ENCODE measurements around the gene AOC1. TPM values are rescaled to one million over a fixed set of nuclear protein-coding genes. Genes with fewer than 3 reads are reported as not detected.
A peak's percentile ranks its signal among the peaks of the same experiment; 100 is the strongest.

Gene AOC1
- total and polyA plus RNA-seq, 3 experiments from 2014 or later = not detected

GRCh38 chr7:150857276-150858055 lies 5.1 kb downstream of the AOC1 start:
- Mint-ChIP-seq H3K27me3 (peaks cover 8 to 35% of the 10 kb centered on the region in 2 donors), H3K4me1 (no peaks in the 10 kb centered on the region), H3K4me3 (no peak overlapping the region), H3K9me3 (no peaks in the 10 kb centered on the region), H3K36me3 (peaks cover 0 to 4% (median 0%) of the 10 kb centered on the region in 3 donors), H3K27ac (no peak overlapping the region)
- Histone ChIP-seq H3K27me3 (ENCODE audit: insufficient read depth, low read length, poor library complexity, severe bottlenecking) (peaks cover under 1% of the 10 kb centered on the region), H3K9me3 (ENCODE audit: low read length) (no peaks in the 10 kb centered on the region), H3K27ac (ENCODE audit: low read depth, low read length) (no peak overlapping the region), H3K4me3 (ENCODE audit: low read length) (no peak overlapping the region), H3K36me3 (ENCODE audit: insufficient read depth, low read length) (no peaks in the 10 kb centered on the region), H3K4me1 (ENCODE audit: insufficient read depth, low read length) (no peaks in the 10 kb centered on the region)
- POLR2A ChIA-PET = no interaction called here
- CTCF ChIA-PET = no interaction called here
- DNase-seq = no peak

- Mint-ChIP-seq H3K4me1 (no peaks in the 10 kb centered on the region), H3K4me3 (no peak overlapping the region), H3K36me3 (peaks cover 0 to 4% (median 0%) of the 10 kb centered on the region in 3 donors), H3K9me3 (no peaks in the 10 kb centered on the region), H3K27ac (no peak overlapping the region), H3K27me3 (peaks cover 8 to 36% of the 10 kb centered on the region in 2 donors)
- Histone ChIP-seq H3K9me3 (ENCODE audit: low read length) (no peaks in the 10 kb centered on the region), H3K4me1 (ENCODE audit: insufficient read depth, low read length) (no peaks in the 10 kb centered on the region), H3K27ac (ENCODE audit: low read depth, low read length) (no peak overlapping the region), H3K4me3 (ENCODE audit: low read length) (no peak overlapping the region), H3K27me3 (ENCODE audit: insufficient read depth, low read length, poor library complexity, severe bottlenecking) (no peaks in the 10 kb centered on the region), H3K36me3 (ENCODE audit: insufficient read depth, low read length) (no peaks in the 10 kb centered on the region)
- ChIA-PET CTCF (no interaction called here), POLR2A (no interaction called here)
- DNase-seq = no peak
These were observed 6.2 kb downstream of the AOC1 start for GRCh38 chr7:150858236-150859197.

GRCh38 chr7:150860291-150860977 lies 8.1 kb downstream of the AOC1 start:
- Mint-ChIP-seq H3K4me3 (no peak overlapping the region), H3K36me3 (peaks cover 0 to 4% (median 0%) of the 10 kb centered on the region in 3 donors), H3K9me3 (no peaks in the 10 kb centered on the region), H3K27ac (no peak overlapping the region), H3K27me3 (peaks cover 12 to 43% of the 10 kb centered on the region in 2 donors), H3K4me1 (no peaks in the 10 kb centered on the region)
- POLR2A ChIA-PET = no interaction called here
- Histone ChIP-seq H3K36me3 (ENCODE audit: insufficient read depth, low read length) (no peaks in the 10 kb centered on the region), H3K4me1 (ENCODE audit: insufficient read depth, low read length) (no peaks in the 10 kb centered on the region), H3K27me3 (ENCODE audit: insufficient read depth, low read length, poor library complexity, severe bottlenecking) (no peaks in the 10 kb centered on the region), H3K27ac (ENCODE audit: low read depth, low read length) (no peak overlapping the region), H3K9me3 (ENCODE audit: low read length) (no peaks in the 10 kb centered on the region), H3K4me3 (ENCODE audit: low read length) (no peak overlapping the region)
- DNase-seq = no peak
- CTCF ChIA-PET = no interaction called here

DNA sequence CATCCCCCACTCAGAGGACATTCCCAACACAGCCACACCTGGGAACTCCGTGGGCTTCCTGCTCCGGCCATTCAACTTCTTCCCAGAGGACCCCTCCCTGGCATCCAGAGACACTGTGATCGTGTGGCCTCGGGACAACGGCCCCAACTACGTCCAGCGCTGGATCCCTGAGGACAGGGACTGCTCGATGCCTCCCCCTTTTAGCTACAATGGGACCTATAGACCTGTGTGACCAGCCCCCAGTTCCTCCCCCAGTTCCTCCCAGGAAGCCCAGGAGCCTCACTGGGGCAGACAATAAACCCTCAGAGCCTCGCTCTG lies 8.6 kb downstream of the AOC1 start:
- H3K4me1 ChIP-seq (ENCODE audit: insufficient read depth, low read length) = no peaks in the 10 kb centered on the region
- ChIA-PET CTCF (no interaction called here), POLR2A (no interaction called here)
- H3K9me3 Mint-ChIP-seq = no peaks in the 10 kb centered on the region
- no peak overlapping the region for H3K4me3 Mint-ChIP-seq
- H3K36me3 Mint-ChIP-seq = peaks cover 0 to 4% (median 0%) of the 10 kb centered on the region in 3 donors
- no peak overlapping the region for H3K4me3 ChIP-seq (ENCODE audit: low read length)
- no peaks in the 10 kb centered on the region for H3K27me3 ChIP-seq (ENCODE audit: insufficient read depth, low read length, poor library complexity, severe bottlenecking)
- no peaks in the 10 kb centered on the region for H3K9me3 ChIP-seq (ENCODE audit: low read length)
- peaks cover 10 to 43% of the 10 kb centered on the region in 2 donors for H3K27me3 Mint-ChIP-seq
- H3K27ac ChIP-seq (ENCODE audit: low read depth, low read length) = no peak overlapping the region
- no peak for DNase-seq
- no peaks in the 10 kb centered on the region for H3K4me1 Mint-ChIP-seq
- no peaks in the 10 kb centered on the region for H3K36me3 ChIP-seq (ENCODE audit: insufficient read depth, low read length)
- H3K27ac Mint-ChIP-seq = no peak overlapping the region

DNA sequence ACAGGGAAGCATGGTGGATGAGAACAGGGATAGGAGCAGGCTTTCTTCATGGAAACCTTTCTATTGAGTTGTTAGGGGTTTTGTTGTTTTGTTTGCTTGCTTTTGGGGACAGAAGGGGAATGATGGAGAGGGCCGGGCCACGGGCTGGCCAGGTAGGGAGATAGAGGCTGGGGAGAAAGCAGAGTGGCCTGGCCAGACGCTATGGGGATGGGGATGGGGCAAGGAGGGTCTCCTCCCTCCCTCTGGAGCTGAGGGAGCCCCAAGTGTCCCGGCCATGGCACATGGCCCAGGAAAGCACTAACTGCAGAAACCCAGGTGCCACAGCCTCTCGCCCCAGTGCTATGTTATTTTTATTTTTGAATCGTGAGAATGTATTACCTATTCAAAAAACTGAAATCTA lies 10.0 kb downstream of the AOC1 start:
- POLR2A ChIA-PET = no interaction called here

GRCh38 chr7:150863946-150864345 lies 11.6 kb downstream of the AOC1 start:
- no peak for DNase-seq
- ChIA-PET CTCF (no interaction called here), POLR2A (no interaction called here)
- no peaks in the 10 kb centered on the region for H3K4me1 ChIP-seq (ENCODE audit: insufficient read depth, low read length)
- H3K9me3 ChIP-seq (ENCODE audit: low read length) = no peaks in the 10 kb centered on the region
- peaks cover 0 to 6% (median 0%) of the 10 kb centered on the region in 3 donors for H3K4me1 Mint-ChIP-seq
- H3K4me3 ChIP-seq (ENCODE audit: low read length) = no peak overlapping the region
- H3K27me3 Mint-ChIP-seq = peaks cover 10 to 69% of the 10 kb centered on the region in 2 donors
- H3K36me3 Mint-ChIP-seq = peaks cover 0 to 4% (median 0%) of the 10 kb centered on the region in 3 donors
- H3K27me3 ChIP-seq (ENCODE audit: insufficient read depth, low read length, poor library complexity, severe bottlenecking) = no peaks in the 10 kb centered on the region
- peaks cover 0 to 10% (median 0%) of the 10 kb centered on the region in 5 donors for H3K9me3 Mint-ChIP-seq
- no peak overlapping the region for H3K27ac ChIP-seq (ENCODE audit: low read depth, low read length)
- H3K4me3 Mint-ChIP-seq = no peak overlapping the region
- no peaks in the 10 kb centered on the region for H3K36me3 ChIP-seq (ENCODE audit: insufficient read depth, low read length)
- peak overlapping the region in 1 of 8 donors; percentile 14 for H3K27ac Mint-ChIP-seq

More for the DNA sequence above, 10.0 kb downstream of the AOC1 start:
- Mint-ChIP-seq H3K4me1 (peaks cover 0 to 3% (median 0%) of the 10 kb centered on the region in 3 donors), H3K36me3 (peaks cover 0 to 4% (median 0%) of the 10 kb centered on the region in 3 donors), H3K9me3 (peaks cover 0 to 10% (median 0%) of the 10 kb centered on the region in 5 donors), H3K4me3 (no peak overlapping the region), H3K27ac (no peak overlapping the region), H3K27me3 (peaks cover 9 to 54% of the 10 kb centered on the region in 2 donors)
- CTCF ChIA-PET = no interaction called here
- Histone ChIP-seq H3K27ac (ENCODE audit: low read depth, low read length) (no peak overlapping the region), H3K27me3 (ENCODE audit: insufficient read depth, low read length, poor library complexity, severe bottlenecking) (no peaks in the 10 kb centered on the region), H3K9me3 (ENCODE audit: low read length) (no peaks in the 10 kb centered on the region), H3K36me3 (ENCODE audit: insufficient read depth, low read length) (no peaks in the 10 kb centered on the region), H3K4me3 (ENCODE audit: low read length) (no peak overlapping the region), H3K4me1 (ENCODE audit: insufficient read depth, low read length) (no peaks in the 10 kb centered on the region)
- no peak for DNase-seq

DNA sequence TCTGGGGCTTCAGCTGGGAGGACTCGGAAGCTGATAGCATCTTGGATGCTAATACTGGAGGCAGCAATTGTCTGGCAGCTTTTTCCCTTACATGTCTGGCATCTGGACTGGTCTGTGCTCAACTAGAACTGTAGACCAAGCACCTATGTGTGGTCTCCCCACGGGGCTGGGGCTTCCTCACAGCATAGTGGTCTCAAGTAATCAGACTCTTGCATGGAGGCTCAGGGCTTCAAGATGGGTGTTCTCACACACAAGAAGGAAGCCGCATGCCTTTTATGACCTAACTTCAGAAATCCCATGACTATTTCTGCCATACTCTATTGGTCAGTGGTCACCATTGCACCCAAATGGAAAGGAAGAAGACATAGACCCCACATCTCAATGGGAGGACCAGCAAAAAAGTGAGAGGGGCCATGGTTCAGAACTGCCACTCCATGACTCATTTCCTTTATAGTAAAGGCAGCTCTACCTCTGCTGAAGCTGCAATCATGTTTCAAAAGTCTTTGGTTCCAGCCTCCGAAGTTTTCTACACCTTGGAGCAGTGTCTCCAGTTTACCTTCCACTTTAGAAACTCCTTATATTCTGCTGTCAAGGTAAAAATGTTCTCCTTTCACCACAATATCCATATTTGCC lies 14.7 kb downstream of the AOC1 start:
- Mint-ChIP-seq H3K27me3 (peaks cover 10 to 77% of the 10 kb centered on the region in 2 donors), H3K27ac (no peak overlapping the region), H3K4me3 (peak overlapping the region in 1 of 7 donors; percentile 41), H3K9me3 (peaks cover 2 to 10% (median 3%) of the 10 kb centered on the region in 5 donors), H3K4me1 (peaks cover 0 to 6% (median 0%) of the 10 kb centered on the region in 3 donors), H3K36me3 (peaks cover 0 to 5% (median 0%) of the 10 kb centered on the region in 3 donors)
- no peaks in the 10 kb centered on the region for H3K27me3 ChIP-seq (ENCODE audit: insufficient read depth, low read length, poor library complexity, severe bottlenecking)
- H3K27ac ChIP-seq (ENCODE audit: low read depth, low read length) = no peak overlapping the region
- H3K9me3 ChIP-seq (ENCODE audit: low read length) = no peaks in the 10 kb centered on the region
- no peaks in the 10 kb centered on the region for H3K4me1 ChIP-seq (ENCODE audit: insufficient read depth, low read length)
- ChIA-PET CTCF (no interaction called here), POLR2A (no interaction called here)
- no peak overlapping the region for H3K4me3 ChIP-seq (ENCODE audit: low read length)
- no peaks in the 10 kb centered on the region for H3K36me3 ChIP-seq (ENCODE audit: insufficient read depth, low read length)
- DNase-seq = no peak

Data from CD8-positive, alpha-beta memory T cell (primary cell).